Suprapubic skin (tissue), 4 donors: ENCODE results near the gene PTTG1IP.

Experiments
- CTCF ChIP-seq, 2 donors: fragments of 200-600 bp in 1 of 2; fragments of 450-650 bp in 1 of 2; sonication (generic) in 1 of 2; IDR thresholded peaks; one replicate each; pipeline ENCODE4 v1.5.1; 2016 to 2019; ENCODE audit warnings: antibody characterized with exemption in 2 of 2, mild to moderate bottlenecking in 1 of 2, moderate library complexity in 1 of 2
- EP300 ChIP-seq: sonication (generic); formaldehyde crosslinking; IDR thresholded peaks from one replicate; pipeline ENCODE4 v1.6.1; 2017; ENCODE audit warnings: antibody characterized with exemption
- POLR2A ChIP-seq, 2 donors: fragments of 450-650 bp; IDR thresholded peaks; one replicate each; pipeline ENCODE4 v1.6.1; 2017; ENCODE audit warnings: antibody characterized with exemption in 2 of 2, mild to moderate bottlenecking in 2 of 2, moderate library complexity in 2 of 2
- POLR2AphosphoS5 ChIP-seq, 3 donors: sonication (generic); formaldehyde crosslinking; IDR thresholded peaks; one replicate each; pipeline ENCODE4 v1.6.1; 2017; ENCODE audit warnings: antibody characterized with exemption in 3 of 3

GRCh38 chr21:44853601-44854390 lies 19.7 kb downstream of the PTTG1IP start:
- TF ChIP-seq POLR2AphosphoS5 (IDR thresholded peaks at IDR 0.05) (no peak), POLR2A (IDR thresholded peaks at IDR 0.05) (no peak), CTCF (IDR thresholded peaks at IDR 0.05) (no peak), EP300 (no peak)
